Stomach smooth muscle (tissue), 2 donors: ENCODE results near the gene ADORA2A.

Experiments
- H3K27ac ChIP-seq: one replicate; pipeline ENCODE4 v1.7.0; 2013; ENCODE audit warnings: mild to moderate bottlenecking, low read length, inconsistent platforms
- H3K27me3 ChIP-seq, 2 donors: one replicate each; pipeline ENCODE4 v1.7.0; 2013; ENCODE audit warnings: low read length in 2 of 2; ENCODE audit not compliant: insufficient read depth in 2 of 2, control insufficient read depth in 1 of 2
- H3K36me3 ChIP-seq, 2 donors: one replicate each; pipeline ENCODE4 v1.7.0; 2013; ENCODE audit warnings: low read length in 2 of 2; ENCODE audit not compliant: control insufficient read depth in 2 of 2, insufficient read depth in 2 of 2
- H3K4me1 ChIP-seq: one replicate; pipeline ENCODE4 v1.7.0; 2013; ENCODE audit warnings: low read length; ENCODE audit not compliant: control insufficient read depth, insufficient read depth
- H3K4me3 ChIP-seq, 2 donors: one replicate each; pipeline ENCODE4 v1.7.0; 2013; ENCODE audit warnings: low read length in 2 of 2
- H3K9ac ChIP-seq, 2 donors: one replicate each; pipeline ENCODE4 v1.7.0; 2013; ENCODE audit warnings: low read length in 2 of 2, mild to moderate bottlenecking in 1 of 2
- H3K9me3 ChIP-seq, 2 donors: one replicate each; pipeline ENCODE4 v1.7.0; 2013; ENCODE audit warnings: low read length in 2 of 2; ENCODE audit not compliant: control insufficient read depth in 2 of 2
- donor health status: healthy.
- donor health status: Pancreatic carcinoma.

The ADORA2A gene

DNA sequence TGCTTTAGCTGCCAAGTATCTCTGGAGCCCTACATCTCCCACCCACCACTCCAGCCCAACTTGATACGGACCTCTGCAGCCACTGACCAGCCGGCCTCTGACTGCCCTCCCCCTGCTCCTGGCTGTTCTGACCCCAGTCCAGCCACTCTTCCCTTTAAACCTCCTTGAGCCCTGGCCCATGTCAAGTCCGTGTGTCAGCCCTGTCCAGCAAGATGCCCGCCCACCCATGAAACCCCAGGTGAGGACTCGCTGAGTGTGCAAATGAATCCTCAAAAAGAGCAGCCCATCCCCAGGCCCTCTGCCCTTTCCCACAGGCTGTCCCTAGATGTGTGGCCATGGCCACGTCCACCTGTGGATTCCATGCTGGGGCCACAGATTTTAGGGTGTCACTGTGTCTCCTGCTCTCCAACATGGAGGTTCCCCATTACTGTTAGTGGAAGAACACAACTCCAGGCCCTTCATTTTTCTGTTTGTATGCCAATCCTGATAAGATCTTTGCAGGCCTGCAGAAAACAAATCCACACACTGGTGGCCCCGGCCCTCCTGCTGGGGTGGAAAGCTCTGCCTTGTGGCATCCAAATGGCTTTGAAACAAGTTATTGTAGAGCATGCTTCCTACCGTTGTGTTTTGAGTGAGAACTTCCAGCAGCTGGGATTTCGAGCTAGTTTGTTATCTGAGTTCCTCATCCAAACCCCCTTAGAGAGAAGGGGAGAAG is 22.7 kb upstream of the ADORA2A start:
- Histone ChIP-seq H3K27ac (no peak overlapping the region), H3K4me3 (no peak overlapping the region), H3K27me3 (no peaks in the 10 kb centered on the region), H3K9me3 (no peaks in the 10 kb centered on the region), H3K36me3 (peaks cover 4 to 10% of the 10 kb centered on the region in 2 donors), H3K9ac (no peak overlapping the region), H3K4me1 (peaks cover 36% of the 10 kb centered on the region)

DNA sequence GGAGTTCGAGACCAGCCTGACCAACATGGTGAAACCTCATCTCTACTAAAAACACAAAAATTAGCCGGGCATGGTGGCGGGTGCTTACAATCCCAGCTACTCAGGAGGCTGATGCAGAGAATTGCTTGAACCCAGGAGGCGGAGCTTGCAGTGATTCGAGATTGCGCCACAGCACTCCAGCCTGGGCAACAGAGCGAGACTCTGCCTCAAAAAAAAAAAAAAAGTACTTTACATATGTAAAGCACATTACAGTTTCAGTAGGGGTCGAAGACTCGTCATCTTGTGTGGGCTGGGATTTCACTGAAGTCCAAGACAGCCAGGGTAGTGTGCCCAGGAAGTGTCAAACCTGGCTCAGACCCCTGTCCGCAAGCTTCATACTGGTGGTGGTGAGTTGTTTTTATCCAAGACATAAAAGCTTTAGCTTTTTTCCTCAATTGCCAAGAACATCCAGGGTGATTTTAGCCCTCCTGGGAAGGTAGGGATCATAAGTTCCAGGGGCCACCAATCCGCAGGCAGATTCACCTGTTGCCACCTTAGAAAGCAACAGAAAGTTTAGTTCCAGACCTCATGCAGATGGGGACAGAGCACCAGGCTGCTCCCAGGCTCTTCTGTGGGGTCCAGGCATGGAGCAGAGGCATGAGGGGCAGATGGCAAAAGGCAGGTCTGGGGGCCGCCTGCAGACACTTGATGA is 21.6 kb upstream of the ADORA2A start:
- no peak overlapping the region for H3K27ac ChIP-seq
- H3K4me1 ChIP-seq, result peaks cover 36% of the 10 kb centered on the region
- H3K4me3 ChIP-seq, result no peak overlapping the region
- H3K9ac ChIP-seq, result no peak overlapping the region
- H3K27me3 ChIP-seq, result no peaks in the 10 kb centered on the region
- peaks cover 4 to 10% of the 10 kb centered on the region in 2 donors for H3K36me3 ChIP-seq
- H3K9me3 ChIP-seq, result no peaks in the 10 kb centered on the region

DNA sequence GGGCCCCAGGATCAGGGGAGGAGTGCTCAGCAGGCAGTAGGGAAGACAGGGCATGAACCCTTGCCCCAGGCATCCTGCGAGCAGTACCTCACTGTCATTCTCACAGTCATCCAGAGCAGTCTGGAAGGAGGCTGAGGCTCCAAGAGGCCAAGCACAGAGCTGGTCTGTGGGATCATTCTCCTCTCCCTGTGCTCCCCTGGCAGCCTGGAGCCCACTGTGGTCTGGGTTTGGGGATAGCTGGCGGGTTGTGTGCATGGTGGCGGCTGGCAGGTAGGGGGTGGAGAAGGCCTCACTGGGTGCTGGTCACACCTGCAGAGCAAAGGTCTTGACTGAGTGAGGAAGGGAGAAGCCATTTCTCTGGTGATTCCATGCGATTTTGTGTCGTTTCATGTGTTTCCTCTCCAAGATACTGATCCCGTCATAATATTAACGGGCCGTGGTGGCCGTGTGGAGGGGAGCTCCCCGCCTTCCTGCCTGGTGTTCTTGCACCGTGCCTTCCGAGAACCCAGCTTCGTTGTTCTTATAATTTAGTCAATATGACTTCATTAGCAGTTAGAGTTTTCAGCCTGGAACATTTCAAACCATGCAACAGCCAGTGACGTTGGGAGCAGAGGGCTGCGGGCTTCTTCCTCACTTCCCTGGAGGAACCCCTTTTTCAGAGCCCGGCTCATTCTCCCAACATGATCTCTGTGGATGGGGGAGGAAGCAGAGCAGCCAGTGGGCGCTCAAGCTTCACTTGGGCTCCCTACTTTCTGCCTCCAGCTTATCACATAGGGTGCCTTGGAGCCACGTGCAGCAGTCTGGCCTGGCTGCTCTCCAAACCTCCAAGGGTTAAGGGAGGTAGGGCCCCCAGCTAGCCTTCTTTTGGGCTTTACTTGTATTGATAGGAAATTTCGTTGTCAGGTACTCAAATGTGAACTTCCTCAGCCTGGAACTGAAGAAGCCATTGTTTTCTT is 20.8 kb upstream of the ADORA2A start:
- Histone ChIP-seq H3K36me3 (peaks cover 1 to 9% of the 10 kb centered on the region in 2 donors), H3K27ac (no peak overlapping the region), H3K27me3 (no peaks in the 10 kb centered on the region), H3K4me1 (peaks cover 34% of the 10 kb centered on the region), H3K4me3 (no peak overlapping the region), H3K9ac (no peak overlapping the region), H3K9me3 (no peaks in the 10 kb centered on the region)

DNA sequence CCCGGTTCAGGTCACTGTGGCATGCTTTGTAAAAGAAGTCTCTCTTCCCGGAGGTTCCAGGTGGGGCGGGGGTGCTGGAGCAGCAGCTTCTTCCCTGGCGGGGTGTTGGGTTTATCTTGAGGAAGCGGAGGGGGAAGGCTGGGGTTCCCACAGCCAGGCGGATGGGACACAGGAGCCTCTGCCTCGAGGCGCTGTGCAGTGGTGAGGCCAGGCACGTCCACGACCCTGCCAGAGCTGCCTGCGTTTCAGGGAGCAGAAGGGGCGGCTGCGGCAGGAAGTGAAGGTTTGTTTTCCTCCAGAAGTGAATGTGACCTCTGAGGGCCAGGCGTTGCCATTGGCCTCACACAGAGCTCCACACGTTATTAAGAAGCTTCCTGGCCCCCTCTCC is 20.1 kb upstream of the ADORA2A start:
- no peak overlapping the region for H3K27ac ChIP-seq
- no peaks in the 10 kb centered on the region for H3K9me3 ChIP-seq
- H3K4me1 ChIP-seq, result peaks cover 27% of the 10 kb centered on the region
- H3K4me3 ChIP-seq, result no peak overlapping the region
- no peaks in the 10 kb centered on the region for H3K27me3 ChIP-seq
- H3K36me3 ChIP-seq, result peaks cover 4 to 11% of the 10 kb centered on the region in 2 donors
- H3K9ac ChIP-seq, result no peak overlapping the region

DNA sequence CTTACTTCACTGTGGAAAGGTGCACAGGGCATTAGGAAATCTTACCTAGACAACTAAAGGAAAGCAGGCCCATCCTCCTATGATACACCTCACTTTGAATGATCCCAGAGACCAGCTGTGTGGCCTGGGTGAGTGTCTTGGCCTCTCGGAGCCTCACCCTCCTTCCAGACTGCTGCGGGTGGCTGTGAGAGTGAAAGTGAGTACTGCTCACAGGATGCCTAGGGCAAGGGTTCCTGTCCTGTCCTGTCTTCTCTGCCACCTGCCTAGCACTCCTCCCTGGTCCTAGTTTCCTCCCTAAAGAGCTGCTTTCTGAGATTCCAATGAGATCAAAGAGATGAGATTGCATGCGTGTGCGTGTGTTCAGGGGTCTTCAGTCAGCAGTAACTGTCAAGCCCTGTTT is 19.5 kb upstream of the ADORA2A start:
- H3K9ac ChIP-seq, result no peak overlapping the region
- no peak overlapping the region for H3K4me3 ChIP-seq
- H3K4me1 ChIP-seq, result peaks cover 21% of the 10 kb centered on the region
- H3K27ac ChIP-seq, result no peak overlapping the region
- H3K36me3 ChIP-seq, result peaks cover 9 to 11% of the 10 kb centered on the region in 2 donors
- H3K27me3 ChIP-seq, result no peaks in the 10 kb centered on the region
- no peaks in the 10 kb centered on the region for H3K9me3 ChIP-seq

DNA sequence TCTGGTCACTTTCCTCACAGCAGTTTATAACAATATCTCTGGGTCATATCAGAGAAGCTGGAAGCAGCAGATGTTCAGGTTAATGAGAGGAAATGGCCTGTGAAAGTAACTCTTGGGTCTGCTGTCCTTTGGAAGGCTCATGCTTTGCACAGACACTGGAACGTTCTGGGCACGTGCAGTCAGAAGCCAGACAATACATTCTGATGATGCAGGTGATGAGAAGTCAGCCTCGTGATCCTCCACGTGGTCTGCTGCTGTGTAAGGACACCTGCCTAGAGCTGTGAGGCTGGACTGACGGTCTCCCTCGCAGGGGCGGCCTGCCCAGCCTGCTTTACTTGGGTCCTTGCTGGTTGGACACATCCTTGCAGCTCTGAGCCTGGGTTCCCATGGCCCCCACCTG is 18.8 kb upstream of the ADORA2A start:
- Histone ChIP-seq H3K9ac (no peak overlapping the region), H3K27ac (no peak overlapping the region)

DNA sequence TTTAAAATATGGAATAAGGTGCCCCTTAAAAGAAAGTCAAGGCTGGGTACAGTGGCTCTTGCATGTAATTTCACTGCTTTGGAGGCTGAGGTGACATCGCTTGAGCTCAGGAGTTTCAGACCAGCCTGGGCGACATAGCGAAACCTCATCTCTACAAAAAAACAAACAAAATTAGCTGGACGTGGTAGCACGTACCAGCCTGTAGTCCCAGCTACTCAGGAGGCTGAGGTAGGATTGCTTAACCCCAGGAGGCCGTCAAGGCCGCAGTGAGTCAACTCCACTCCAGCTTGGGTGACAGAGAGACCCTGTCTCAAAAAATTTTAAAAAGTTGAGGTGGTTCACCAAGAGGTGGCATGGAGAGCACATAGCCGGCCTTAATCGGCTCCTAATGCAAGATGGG is 17.7 kb upstream of the ADORA2A start:
- Histone ChIP-seq H3K9ac (no peak overlapping the region), H3K4me3 (no peak overlapping the region), H3K36me3 (peaks cover 14 to 19% of the 10 kb centered on the region in 2 donors), H3K9me3 (no peaks in the 10 kb centered on the region), H3K27ac (no peak overlapping the region), H3K27me3 (no peaks in the 10 kb centered on the region), H3K4me1 (peaks cover 10% of the 10 kb centered on the region)

More for the DNA sequence above, 18.8 kb upstream of the ADORA2A start:
- Histone ChIP-seq H3K4me3 (no peak overlapping the region), H3K27me3 (no peaks in the 10 kb centered on the region), H3K36me3 (peaks cover 11 to 12% of the 10 kb centered on the region in 2 donors), H3K4me1 (peaks cover 17% of the 10 kb centered on the region), H3K9me3 (no peaks in the 10 kb centered on the region)

DNA sequence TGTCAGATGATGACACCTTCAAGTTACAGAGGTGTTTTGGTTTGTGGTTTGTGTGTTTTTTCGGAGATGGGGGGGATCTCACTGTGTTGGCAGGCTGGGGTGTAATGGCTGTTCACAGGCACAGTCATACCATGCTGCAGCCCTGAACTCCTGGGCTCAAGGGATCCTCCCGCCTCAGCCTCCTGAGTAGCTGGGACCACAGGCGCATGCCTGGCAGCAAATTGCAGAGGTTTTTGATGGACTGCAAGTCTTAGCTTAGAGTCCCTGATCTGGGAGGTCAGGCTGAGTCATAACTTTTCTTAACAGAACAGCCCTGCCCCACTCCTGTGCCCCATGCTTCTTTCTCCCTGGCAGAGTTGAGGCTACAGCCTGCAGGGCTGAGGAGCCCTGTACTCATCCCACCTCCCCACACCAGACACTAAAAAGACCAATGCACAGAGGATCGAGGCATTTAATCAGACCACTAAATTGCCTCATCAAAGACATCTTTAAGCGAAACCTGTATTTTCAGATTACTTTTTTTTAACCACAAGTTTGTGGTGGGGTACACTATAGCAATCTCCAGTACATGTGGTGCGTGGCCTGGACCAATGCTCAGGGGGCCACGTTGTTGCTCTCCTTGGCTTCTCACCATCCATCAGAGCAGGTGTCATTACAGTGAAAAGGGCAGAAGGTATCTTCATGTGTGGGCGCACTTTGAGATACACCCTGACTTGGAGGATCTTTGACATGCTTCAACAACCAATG is 17.1 kb upstream of the ADORA2A start:
- Histone ChIP-seq H3K9ac (no peak overlapping the region), H3K4me3 (no peak overlapping the region), H3K9me3 (no peaks in the 10 kb centered on the region), H3K27ac (no peak overlapping the region), H3K4me1 (peaks cover 10% of the 10 kb centered on the region), H3K36me3 (peaks cover 13 to 22% of the 10 kb centered on the region in 2 donors), H3K27me3 (no peaks in the 10 kb centered on the region)

DNA sequence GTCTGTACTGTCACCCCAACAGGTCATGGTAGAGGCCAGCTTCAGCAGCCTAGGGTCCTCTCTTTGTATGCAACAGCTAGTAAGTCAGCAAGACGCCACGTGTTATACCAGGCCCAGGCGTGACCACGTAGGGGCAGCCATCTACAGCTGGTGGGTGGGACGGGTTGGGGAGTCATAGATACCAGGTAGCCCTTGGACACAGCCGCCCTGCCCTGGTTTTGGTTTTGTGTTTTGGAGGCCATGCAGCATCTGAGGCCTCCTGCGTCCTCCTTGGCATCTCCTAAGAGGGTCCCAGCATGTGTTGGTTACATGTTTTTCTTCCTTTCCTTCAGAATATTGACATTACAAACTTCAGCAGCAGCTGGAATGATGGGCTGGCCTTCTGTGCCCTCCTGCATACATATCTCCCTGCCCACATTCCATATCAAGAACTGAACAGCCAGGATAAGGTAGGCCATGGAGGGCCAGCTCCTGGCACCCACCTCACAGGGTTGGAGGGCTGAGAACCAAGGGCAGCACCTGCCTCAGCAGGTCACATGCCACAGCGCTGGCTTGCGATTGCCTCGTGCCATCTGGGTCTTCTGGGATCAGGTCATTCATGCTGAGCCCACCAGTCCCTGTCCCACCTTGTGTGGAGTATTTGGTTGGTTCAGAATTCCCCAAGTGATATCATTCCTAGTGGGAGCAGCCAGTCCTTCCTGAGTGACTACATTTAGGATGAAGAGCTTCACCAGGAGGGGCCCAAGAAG is 16.0 kb upstream of the ADORA2A start:
- Histone ChIP-seq H3K9ac (no peak overlapping the region), H3K36me3 (peaks cover 13 to 29% of the 10 kb centered on the region in 2 donors), H3K4me1 (peaks cover 10% of the 10 kb centered on the region), H3K4me3 (no peak overlapping the region), H3K27me3 (no peaks in the 10 kb centered on the region), H3K27ac (no peak overlapping the region), H3K9me3 (no peaks in the 10 kb centered on the region)
